Activated naive CD4-positive, alpha-beta T cell treated with anti-CD3 and anti-CD28 coated beads, Interleukin-2, amount 50 U/mL, for 24 hours (primary cell): Measurements from ENCODE around the gene UNC13C.
"Not testable (repeated sequence)": the region's sequence is repeated elsewhere in the genome, so short reads cannot be mapped to it uniquely, and the experiment has no call there.

Experiments
- H3K27ac Mint-ChIP-seq: one replicate; pipeline ENCODE4 v1.8.0; 2021; ENCODE audit warnings: mild to moderate bottlenecking, mixed read lengths
- H3K27me3 Mint-ChIP-seq: one replicate; pipeline ENCODE4 v1.8.0; 2021; ENCODE audit warnings: mixed read lengths
- H3K36me3 Mint-ChIP-seq: one replicate; pipeline ENCODE4 v1.8.0; 2021; ENCODE audit warnings: mixed read lengths
- H3K4me1 Mint-ChIP-seq: one replicate; pipeline ENCODE4 v1.8.0; 2021; ENCODE audit warnings: mixed read lengths
- H3K4me3 Mint-ChIP-seq: one replicate; pipeline ENCODE4 v1.8.0; 2021; ENCODE audit warnings: mild to moderate bottlenecking, mixed read lengths
- H3K9me3 Mint-ChIP-seq: one replicate; pipeline ENCODE4 v1.8.0; 2021; ENCODE audit warnings: mixed read lengths

The UNC13C gene

GRCh38 chr15:53978253-53978906 is at the start of gene UNC13C:
Gene UNC13C (plus strand): TSS chr15:53978441. CDS start chr15:54012904, 34,463 bp downstream.
- Mint-ChIP-seq H3K27ac (no peak within 1 kb of the TSS), H3K4me3 (no peak within 1 kb of the TSS), H3K27me3 (peaks cover 25% of the 10 kb centered on the region), H3K4me1 (peaks cover 4% of the 10 kb centered on the region), H3K36me3 (no peaks in the 10 kb centered on the region), H3K9me3 (no peaks in the 10 kb centered on the region)

DNA sequence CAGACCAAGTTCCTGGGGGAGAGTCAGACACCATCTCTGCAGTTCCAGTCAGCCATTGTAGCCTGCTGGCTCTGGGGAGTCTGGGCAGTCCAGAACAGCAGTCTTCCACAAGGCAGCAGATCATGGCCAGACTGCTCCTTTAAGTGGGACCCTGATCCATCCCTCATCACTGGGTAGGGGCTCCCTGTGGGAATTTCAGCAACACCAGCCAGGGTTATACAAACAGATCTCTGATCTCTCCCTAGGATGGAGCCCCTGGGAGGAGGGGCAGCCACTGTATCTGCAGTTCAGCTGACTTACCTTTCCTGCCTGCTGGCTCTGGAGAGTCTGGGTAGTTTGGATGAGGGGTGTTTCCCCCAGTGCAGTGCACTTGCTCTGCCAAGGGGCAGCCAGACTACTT is 42.1 kb upstream of the UNC13C start:
- no peaks in the 10 kb centered on the region for H3K27me3 Mint-ChIP-seq
- peaks cover 25% of the 10 kb centered on the region for H3K9me3 Mint-ChIP-seq
- no peak overlapping the region for H3K4me3 Mint-ChIP-seq
- H3K4me1 Mint-ChIP-seq: no peaks in the 10 kb centered on the region
- H3K27ac Mint-ChIP-seq: no peak overlapping the region
- H3K36me3 Mint-ChIP-seq: no peaks in the 10 kb centered on the region

GRCh38 chr15:53937632-53938031 is 40.6 kb upstream of the UNC13C start:
- not testable (repeated sequence) for H3K36me3 Mint-ChIP-seq, H3K4me1 Mint-ChIP-seq, H3K4me3 Mint-ChIP-seq, H3K27me3 Mint-ChIP-seq, H3K27ac Mint-ChIP-seq
- peaks cover 22% of the 10 kb centered on the region for H3K9me3 Mint-ChIP-seq

GRCh38 chr15:53950572-53950971 is 27.7 kb upstream of the UNC13C start:
- Mint-ChIP-seq H3K4me3 (no peak overlapping the region), H3K4me1 (no peaks in the 10 kb centered on the region), H3K9me3 (no peaks in the 10 kb centered on the region), H3K27ac (no peak overlapping the region), H3K36me3 (no peaks in the 10 kb centered on the region), H3K27me3 (peaks cover 1% of the 10 kb centered on the region)

- Mint-ChIP-seq H3K4me1 (no peaks in the 10 kb centered on the region), H3K27me3 (peaks cover 3% of the 10 kb centered on the region), H3K36me3 (no peaks in the 10 kb centered on the region), H3K27ac (no peak overlapping the region), H3K4me3 (no peak overlapping the region), H3K9me3 (no peaks in the 10 kb centered on the region)
These were observed 22.8 kb upstream of the UNC13C start for GRCh38 chr15:53955396-53955795.

DNA sequence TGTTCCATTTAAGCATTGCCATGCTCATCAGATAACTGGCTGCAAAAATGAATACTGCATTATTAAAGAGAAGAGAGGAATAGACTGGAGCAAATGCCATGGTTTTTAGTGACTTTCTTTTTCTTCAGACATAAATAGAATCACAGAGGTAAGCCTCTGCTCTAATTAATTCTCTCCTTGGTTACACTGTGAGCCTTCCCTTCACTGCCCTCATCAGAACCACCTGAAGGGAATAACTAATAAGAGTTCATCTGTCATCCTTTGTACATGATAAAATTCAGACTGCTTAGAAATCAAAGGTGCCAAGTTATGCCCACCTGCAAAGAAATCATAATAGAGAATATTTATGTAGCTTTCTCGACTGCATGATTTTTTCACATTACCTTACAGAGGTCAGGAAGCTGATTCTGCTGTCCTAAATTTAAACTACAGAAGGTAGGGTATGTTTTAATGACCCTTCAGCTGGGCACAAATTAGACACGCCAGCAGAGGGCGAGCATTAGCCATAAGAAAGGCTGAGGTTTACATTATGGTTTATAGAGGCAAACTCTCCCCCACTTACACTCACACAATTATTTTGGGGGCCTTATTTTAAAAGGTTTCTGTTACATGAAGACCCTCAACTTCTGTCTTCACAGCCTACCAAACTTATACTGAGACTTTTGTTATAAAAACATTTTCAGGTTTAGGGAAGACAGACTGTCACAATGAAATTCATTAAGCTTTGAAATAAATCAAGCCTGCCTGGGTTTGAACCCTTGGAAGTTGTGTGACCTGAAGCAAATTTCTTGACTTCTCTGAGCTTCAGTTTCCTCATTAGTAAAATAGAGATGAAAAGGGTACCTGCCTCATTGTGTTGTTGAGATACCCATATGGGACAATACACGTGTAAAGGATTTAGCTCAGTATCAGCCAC is 15.3 kb upstream of the UNC13C start:
- no peaks in the 10 kb centered on the region for H3K4me1 Mint-ChIP-seq

GRCh38 chr15:53963801-53964200 is 14.4 kb upstream of the UNC13C start:
- no peak overlapping the region for H3K27ac Mint-ChIP-seq
- no peaks in the 10 kb centered on the region for H3K36me3 Mint-ChIP-seq
- H3K4me1 Mint-ChIP-seq: no peaks in the 10 kb centered on the region
- no peak overlapping the region for H3K4me3 Mint-ChIP-seq
- H3K9me3 Mint-ChIP-seq: no peaks in the 10 kb centered on the region
- H3K27me3 Mint-ChIP-seq: peaks cover 2% of the 10 kb centered on the region

More for the DNA sequence above, 15.3 kb upstream of the UNC13C start:
- Mint-ChIP-seq H3K36me3 (no peaks in the 10 kb centered on the region), H3K27me3 (peaks cover 2% of the 10 kb centered on the region), H3K4me3 (no peak overlapping the region), H3K9me3 (no peaks in the 10 kb centered on the region), H3K27ac (no peak overlapping the region)

DNA sequence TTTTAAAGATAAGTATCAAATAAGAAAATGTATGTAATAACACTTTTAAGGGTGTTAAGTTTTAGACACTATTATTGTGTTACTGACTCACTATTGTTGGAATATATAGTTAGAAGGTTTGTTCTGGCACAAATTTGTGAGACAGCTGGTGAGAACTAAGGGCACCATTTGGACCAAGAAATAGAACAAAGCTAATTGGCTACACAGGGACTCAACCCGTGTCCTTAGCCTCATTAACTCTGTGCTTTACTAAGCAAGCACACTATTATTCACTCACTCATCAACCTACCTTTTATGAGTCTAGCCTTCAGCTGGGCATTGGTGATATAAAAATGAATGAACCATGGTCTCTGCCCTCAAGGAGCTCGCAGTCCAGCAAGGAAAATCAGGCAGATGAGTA is 4.1 kb upstream of the UNC13C start:
- no peaks in the 10 kb centered on the region for H3K9me3 Mint-ChIP-seq
- H3K4me3 Mint-ChIP-seq: no peak overlapping the region
- peaks cover 24% of the 10 kb centered on the region for H3K27me3 Mint-ChIP-seq
- peaks cover 4% of the 10 kb centered on the region for H3K4me1 Mint-ChIP-seq
- H3K36me3 Mint-ChIP-seq: no peaks in the 10 kb centered on the region
- H3K27ac Mint-ChIP-seq: no peak overlapping the region

DNA sequence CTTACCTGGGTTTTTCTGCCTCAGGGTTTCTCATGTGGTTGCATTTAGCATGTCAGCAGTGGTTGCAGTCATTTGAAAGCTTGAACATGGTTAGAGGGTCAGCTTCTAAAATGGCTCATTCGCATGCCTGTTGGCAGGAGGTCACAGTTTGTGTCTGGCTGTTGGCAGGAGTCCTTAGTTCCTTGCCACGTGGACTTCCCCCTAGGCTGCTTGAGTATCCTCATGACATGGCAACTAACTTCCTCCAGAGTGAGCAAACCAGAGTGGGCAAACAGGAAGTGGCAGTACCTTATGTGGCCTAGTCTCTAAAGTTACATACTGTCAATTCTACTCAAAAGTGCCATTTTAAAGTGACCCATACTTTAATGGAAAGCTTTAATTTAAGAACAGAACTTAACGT is 3.4 kb upstream of the UNC13C start:
- peaks cover 4% of the 10 kb centered on the region for H3K4me1 Mint-ChIP-seq
- no peaks in the 10 kb centered on the region for H3K9me3 Mint-ChIP-seq
- H3K4me3 Mint-ChIP-seq: no peak overlapping the region
- H3K36me3 Mint-ChIP-seq: no peaks in the 10 kb centered on the region
- peaks cover 26% of the 10 kb centered on the region for H3K27me3 Mint-ChIP-seq
- H3K27ac Mint-ChIP-seq: no peak overlapping the region

GRCh38 chr15:53976844-53977392 is 1.3 kb upstream of the UNC13C start:
- Mint-ChIP-seq H3K27me3 (peaks cover 25% of the 10 kb centered on the region), H3K4me1 (peaks cover 4% of the 10 kb centered on the region)

GRCh38 chr15:53979051-53979788 is 979 bp downstream of the UNC13C start:
- H3K27ac Mint-ChIP-seq: no peak overlapping the region
- H3K36me3 Mint-ChIP-seq: no peaks in the 10 kb centered on the region
- peaks cover 7% of the 10 kb centered on the region for H3K9me3 Mint-ChIP-seq
- H3K4me1 Mint-ChIP-seq: peaks cover 4% of the 10 kb centered on the region
- H3K27me3 Mint-ChIP-seq: peaks cover 27% of the 10 kb centered on the region
- no peak overlapping the region for H3K4me3 Mint-ChIP-seq

More at GRCh38 chr15:53976844-53977392, 1.3 kb upstream of the UNC13C start:
- Mint-ChIP-seq H3K36me3 (no peaks in the 10 kb centered on the region), H3K9me3 (no peaks in the 10 kb centered on the region), H3K27ac (no peak overlapping the region), H3K4me3 (no peak overlapping the region)

- Mint-ChIP-seq H3K27me3 (peaks cover 27% of the 10 kb centered on the region), H3K9me3 (peaks cover 11% of the 10 kb centered on the region), H3K4me3 (no peak overlapping the region), H3K27ac (no peak overlapping the region), H3K36me3 (no peaks in the 10 kb centered on the region), H3K4me1 (peaks cover 4% of the 10 kb centered on the region)
These were observed 1.8 kb downstream of the UNC13C start for GRCh38 chr15:53980021-53980420.

DNA sequence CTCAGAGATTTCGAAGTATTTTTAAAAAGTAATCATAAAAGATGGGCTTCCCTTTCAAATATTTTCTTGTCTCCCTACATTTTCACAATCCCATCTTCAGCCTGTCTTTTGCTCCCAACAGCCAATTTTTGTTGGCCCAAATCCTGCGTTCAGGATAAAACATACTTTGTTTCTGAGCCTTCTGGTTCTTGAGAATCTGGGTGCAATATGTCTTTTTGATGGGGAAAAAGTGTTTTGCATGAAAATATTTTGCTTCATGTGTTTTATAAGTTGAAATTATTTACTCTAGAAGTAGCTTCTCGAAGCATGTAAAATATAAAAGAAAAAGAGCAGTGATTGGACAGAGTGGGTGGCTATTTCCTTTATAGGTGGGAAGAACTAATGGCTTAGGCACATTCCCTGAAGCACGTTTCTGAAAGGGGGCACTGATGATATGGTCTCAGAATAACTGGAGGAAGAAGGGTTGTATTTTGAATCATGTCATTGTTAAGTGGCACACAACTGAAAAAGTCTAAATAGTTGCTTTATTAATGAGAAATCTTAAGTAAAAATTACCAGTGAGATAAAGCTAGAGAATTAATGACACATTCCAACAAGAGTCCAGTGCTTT is 3.9 kb downstream of the UNC13C start:
- Mint-ChIP-seq H3K4me3 (no peak overlapping the region), H3K36me3 (no peaks in the 10 kb centered on the region), H3K9me3 (peaks cover 11% of the 10 kb centered on the region), H3K27me3 (peaks cover 21% of the 10 kb centered on the region), H3K27ac (no peak overlapping the region), H3K4me1 (peaks cover 4% of the 10 kb centered on the region)

GRCh38 chr15:53982876-53983275 is 4.6 kb downstream of the UNC13C start:
- H3K4me3 Mint-ChIP-seq: no peak overlapping the region
- H3K9me3 Mint-ChIP-seq: peaks cover 11% of the 10 kb centered on the region
- peaks cover 17% of the 10 kb centered on the region for H3K27me3 Mint-ChIP-seq
- peaks cover 4% of the 10 kb centered on the region for H3K4me1 Mint-ChIP-seq
- H3K36me3 Mint-ChIP-seq: no peaks in the 10 kb centered on the region
- no peak overlapping the region for H3K27ac Mint-ChIP-seq

DNA sequence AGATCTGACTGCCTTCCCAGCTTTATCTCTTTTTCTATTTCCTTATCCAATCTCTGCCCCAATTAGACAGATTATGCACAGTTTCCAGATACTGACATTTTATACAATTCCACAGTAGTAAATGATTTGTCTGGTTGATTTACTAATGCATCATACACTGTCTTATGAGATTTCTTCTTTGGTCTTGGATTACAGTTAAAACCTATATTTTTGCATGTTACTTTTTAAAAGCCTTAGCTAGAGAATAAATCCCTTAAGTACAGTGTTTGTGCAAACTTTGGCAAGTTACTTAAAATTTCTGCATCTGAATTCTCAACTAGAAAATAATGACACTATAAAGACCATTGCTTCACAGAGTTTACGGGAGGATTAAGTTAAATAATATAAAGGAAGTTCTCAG is 6.0 kb downstream of the UNC13C start:
- Mint-ChIP-seq H3K4me1 (no peaks in the 10 kb centered on the region), H3K27me3 (peaks cover 9% of the 10 kb centered on the region), H3K36me3 (no peaks in the 10 kb centered on the region), H3K27ac (no peak overlapping the region), H3K4me3 (no peak overlapping the region), H3K9me3 (peaks cover 11% of the 10 kb centered on the region)
